GM20431 (cell line): ENCODE data around the gene ATG101.
"Not testable (repeated sequence)": the region's sequence is repeated elsewhere in the genome, so short reads cannot be mapped to it uniquely, and the experiment has no call there.

ENCODE experiments used
- in situ Hi-C: fragments of 300-500 bp; cut with MseI, MboI; formaldehyde crosslinking; loops from one replicate; pipeline ENCODE4 v1.15.0; 2020; ENCODE audit warnings: low sequenced_read_pairs; ENCODE audit not compliant: unreplicated experiment

Gene ATG101

DNA sequence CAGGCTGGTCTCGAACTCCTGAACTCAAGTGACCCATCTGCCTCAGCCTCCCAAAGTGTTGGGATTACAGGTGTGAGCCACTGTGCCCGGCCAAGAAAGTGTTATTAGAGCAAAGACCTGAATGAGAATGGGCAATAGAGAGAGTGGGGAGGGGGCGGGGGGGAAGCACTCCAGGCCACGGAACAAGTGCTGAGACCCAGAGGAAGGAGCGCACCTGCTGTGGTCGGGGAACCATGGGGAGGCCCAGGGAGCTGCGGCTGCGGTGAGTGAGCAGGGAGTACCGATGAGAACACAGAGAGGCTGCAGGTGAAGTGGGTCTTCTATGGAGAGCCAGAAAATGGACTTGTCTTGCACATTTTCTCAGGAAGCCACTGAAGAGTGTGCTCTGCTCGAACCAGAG is 20.5 kb downstream of the ATG101 start:
- in situ Hi-C loops, result no loop called here

DNA sequence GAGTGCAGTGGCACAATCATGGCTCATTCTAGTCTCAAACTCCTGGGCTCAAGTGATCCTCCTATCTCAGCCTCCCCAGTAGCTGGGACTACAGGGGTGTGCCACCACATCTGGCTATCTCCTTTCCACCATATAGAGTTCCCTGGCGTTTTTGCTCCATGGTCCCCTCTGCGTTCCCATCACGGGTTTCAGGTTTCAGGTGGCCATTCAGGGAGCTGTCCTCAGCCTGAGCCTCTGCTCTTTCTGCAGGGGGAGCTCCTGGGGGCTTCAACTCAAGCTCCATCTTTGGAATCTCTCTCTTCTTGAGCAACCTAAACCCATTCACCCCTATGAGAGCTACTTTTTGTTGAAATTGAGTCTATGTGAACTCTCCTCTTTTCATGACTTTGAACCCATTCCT is 21.3 kb downstream of the ATG101 start:
- in situ Hi-C loops, result no loop called here

DNA sequence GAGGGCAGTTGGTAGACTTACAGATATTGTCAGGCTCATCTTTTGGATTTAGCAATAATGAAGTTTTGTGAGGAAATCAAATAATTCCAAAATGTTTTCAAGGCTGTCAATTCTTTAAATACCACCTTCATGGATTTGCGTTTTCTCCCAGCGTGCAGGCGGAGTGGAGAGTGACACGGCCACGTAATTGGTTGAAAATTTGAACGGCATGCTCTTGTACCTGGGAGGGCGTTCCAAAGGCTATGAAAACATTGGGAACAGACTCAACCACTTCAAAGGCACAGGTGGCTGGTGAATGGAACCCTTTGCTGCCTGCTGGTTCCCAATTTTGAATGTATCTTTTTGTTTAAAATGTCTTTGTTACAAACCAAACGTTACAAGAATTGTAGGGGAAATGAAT is 22.1 kb downstream of the ATG101 start:
- in situ Hi-C loops, result no loop called here

DNA sequence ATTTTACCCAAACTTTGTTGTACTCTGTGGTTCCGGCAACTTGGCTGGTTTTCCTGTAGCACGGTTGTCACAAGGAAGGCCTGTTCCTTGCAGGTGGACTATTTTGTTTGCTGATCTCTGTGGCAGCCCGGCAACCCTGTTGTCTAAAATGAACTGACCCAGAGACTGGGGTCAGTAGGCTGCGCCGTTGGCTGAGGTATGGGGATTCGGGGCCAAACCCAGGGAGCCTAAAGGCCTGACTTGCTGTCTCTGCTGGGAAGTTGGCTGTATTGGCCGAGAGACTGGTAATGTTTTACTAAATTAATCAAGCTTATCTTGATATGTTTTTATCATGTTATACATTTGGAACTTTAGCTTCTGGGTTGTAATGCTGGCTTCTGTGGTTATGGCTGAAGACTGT is 23.6 kb downstream of the ATG101 start:
- in situ Hi-C loops, result no loop called here

DNA sequence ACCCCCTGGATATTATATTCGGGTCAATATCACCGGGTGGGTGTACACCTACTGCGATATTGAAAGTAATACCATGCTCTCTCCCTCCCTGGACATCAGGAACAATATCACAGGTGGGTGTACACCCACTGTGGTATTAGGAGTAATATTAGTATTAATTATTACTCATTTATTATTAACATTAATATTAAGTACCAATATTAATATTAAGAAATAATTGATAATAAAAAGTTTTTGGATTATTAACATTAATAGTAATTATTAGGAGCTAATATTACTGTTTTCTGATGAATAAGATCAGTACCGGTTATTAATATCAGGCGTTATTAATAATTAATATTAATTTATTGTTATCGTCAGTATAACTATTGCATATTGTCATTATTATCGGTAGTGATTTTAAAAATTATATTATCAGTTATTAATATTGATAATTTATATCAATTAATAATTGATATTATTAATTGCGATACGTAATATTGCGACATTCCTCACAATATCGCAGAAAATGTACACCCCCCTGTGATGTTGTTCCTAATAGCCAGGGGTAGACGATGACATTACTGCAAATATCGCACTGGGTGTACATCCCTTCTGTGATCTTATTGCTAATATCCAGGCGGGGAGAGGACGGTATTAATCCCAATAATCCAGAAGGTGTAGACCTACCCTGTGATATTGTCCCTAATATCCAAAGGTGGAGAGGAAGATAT is 26.7 kb downstream of the ATG101 start:
- in situ Hi-C loops, result no loop called here

DNA sequence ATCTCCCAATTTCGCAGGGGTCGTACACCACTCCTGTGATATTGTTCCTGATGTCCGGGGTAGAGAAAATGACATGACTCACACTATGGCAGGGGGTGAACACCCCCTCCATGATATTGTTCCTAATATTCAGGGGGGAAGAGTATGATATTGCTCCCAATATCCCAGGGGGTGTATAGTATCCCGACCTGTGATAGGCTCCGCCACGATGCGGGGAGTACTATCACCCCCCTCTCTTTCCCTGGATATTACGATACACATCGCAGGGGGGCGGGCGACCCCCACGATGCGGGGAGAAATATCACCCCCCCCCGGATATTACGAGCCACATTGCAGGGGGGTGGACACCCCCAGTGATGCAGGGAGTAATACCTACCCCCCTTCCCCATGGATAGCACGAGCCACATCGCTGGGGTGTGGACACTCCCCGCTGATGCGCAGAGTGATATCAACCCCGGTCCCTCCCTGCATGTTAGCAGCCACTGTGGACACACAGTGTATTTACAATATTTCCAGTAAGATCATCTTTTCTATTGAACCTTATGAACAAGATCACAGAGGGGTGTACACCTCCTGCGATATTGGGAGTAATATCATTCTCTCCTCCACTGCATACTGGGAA is 27.4 kb downstream of the ATG101 start:
- in situ Hi-C loops, result no loop called here

DNA sequence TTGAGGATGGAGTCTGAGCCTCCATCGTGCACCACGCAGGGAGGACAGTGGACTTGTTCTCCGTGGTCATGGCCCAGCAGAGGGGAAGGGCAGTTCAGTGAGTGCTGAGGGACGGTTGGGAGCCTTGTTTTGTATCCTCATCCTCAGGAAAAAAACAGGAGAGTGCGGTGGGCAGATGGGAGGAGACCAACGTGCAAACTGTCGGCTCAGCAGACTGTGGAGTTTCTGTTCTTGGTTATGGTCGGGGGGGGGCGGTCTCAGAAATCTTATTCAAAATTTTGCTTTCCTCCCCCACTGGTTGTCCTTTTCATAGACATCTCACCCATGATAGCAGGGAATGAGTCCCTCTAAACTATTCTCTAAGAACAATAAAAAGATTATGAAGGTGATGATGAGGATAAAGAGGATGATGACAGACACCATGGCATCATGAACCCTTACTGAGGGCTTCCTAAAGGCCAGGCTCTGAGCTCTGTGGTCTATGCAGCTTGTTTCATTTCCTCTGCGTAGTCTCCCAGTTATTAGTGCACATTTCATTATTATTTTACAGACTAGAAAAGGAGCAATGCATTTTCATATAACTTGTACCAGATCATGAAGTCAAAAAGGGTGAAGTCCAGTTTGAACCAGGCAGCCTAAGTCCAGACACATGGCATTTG is 34.8 kb downstream of the ATG101 start:
- in situ Hi-C loops, result not testable (repeated sequence)

DNA sequence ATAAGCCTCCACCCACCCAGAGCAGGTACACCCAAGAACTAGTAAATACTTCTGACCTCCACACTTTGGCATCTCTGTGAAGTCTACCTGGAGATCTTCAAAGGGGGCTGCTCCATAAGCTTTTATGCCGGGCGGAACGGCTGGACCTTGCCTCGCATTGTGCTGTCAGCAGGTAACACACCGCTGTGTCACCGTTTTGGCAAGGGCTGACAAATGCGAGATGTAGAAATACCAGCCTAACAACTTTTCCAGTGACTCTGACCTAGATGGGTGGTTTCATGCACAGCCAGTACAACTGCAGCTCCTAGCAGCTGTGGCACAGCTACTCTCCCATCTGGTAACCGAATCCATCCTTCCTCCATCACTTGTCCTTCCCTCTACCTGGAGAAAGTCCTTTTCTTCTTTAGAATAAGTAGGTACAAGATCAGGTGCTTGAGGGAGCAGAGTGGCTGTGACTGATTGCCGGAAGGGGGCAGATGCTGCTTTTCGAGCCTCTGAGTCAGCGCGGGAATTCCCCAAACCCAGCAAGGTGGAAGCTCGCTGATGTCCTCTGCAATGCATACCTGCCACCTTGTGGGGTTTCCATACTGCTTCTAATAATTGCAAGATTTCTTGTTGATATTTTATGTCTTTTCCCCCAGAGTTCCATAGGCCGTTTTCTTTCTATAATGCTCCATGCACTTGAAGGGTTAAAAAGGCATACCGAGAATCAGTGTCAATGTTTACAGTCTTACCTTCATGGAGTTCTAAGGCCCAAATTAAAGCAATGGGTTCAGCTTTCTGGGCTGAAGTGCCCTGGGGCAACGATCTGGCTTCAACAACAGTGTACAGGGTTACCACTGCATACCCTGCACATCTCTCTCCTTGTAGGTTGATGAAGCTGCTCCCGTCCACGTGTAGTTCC is 46.7 kb downstream of the ATG101 start:
- in situ Hi-C loops, result not testable (repeated sequence)

DNA sequence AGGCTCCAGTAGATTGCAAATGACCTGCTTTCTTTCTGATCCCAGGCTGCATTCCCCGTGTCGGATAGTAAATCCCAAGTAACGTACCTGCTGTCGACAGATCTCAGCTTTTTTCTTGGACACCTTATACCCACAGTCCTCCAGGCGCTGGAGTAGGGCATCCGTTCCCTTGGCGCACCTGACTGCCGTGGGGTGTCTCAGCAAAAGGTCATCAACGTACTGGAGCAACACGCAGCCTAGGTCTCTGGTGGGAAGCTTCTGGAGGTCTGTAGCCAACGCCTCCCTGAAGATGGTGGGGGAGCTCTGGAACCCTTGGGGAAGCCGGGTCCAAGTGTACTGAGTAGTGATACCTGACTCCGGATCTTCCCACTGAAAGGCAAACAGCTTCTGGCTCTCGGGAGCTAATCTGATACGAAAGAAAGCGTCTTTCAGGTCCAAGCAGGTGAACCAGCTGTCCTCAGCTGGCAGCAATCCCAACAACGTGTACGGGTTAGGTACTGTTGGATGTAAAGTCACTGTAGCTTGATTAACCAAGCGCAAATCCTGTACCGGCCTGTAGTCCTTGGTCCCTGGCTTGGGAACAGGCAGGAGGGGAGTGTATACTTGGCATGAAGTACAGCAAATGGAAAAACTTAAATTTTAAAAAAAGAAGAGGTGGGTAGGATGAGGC is 48.2 kb downstream of the ATG101 start:
- in situ Hi-C loops, result not testable (repeated sequence)

DNA sequence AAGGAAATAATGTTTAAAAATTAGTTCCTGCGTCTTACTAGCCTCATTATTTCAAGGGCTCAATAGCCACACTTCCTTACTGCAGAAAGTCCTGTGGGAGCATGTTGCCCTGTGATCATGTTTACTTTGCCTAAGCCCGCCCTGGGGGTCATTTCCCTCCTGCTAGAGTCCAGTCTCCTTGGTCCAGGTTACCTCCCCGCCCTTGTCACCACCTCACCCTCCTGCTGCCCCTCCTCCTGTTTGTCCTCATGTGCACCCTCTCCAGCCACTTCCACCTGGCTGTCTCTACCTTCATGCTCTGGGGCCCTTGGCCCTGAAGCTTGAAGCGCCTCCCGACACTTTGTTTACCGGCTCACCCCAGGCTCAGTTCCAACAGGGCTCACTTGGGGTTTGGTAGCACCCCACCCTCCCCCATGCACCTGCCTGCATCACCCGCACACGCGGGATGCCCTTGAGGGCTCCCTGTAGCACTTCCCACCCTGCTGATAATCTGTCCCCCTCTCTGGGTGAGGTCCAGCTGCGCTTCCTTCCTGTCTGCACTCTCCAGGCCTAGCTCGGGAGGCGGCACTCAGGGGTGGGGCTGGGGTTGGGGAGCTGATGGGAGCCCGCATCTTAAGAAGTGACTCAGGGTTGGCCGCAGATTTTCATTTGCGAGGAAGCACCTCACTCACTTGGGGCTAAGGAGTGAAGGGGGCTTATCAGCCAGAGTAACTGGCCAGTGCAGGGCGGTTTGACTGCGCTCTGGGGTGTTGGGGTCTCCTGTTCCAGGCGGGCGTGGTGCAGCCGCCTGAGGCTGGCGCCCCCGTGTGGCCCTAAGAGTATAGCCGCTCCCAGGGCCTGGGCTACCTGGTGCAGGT is 49.8 kb downstream of the ATG101 start:
- in situ Hi-C loops, result no loop called here

DNA sequence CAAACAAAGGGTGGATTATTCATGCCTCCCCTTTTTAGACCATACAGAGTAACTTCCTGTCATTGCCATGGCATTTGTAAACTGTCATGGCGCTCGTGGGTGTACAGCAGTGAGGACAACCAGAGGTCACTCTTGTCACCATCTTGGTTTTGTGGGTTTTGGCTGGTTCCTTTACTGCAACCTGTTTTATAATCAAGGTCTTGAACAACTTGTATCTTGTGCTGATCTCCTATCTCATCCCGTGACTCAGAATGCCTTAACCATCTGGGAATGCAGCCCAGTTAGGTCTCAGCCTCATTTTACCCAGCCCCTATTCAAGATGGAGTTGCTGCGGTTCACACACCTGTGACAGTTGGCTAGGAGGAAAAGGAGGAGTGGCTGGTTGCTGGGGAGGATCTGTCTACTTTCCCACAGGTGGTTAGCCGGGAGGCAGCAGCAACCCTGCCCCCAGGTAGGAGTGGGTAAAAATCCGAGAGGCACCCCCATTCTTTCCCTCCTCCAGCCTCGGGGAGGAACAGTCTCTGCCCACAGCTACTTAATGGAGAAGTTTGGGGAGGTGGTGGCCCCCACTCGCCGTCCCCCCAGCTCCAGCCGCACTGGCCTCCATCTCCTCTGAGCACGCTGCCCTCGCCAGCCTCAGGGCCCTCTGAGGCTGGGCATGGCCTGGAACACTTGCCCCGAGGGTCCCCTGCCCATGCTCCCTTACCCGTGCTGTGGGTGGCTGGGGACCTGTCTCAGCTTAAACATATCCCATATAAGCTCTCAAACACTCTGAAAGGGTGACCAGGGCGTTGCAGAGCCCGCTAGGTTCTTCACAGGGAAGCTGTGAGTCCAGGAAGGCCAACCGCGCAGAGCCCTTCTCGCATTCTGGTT is 51.4 kb downstream of the ATG101 start:
- in situ Hi-C loops, result no loop called here

DNA sequence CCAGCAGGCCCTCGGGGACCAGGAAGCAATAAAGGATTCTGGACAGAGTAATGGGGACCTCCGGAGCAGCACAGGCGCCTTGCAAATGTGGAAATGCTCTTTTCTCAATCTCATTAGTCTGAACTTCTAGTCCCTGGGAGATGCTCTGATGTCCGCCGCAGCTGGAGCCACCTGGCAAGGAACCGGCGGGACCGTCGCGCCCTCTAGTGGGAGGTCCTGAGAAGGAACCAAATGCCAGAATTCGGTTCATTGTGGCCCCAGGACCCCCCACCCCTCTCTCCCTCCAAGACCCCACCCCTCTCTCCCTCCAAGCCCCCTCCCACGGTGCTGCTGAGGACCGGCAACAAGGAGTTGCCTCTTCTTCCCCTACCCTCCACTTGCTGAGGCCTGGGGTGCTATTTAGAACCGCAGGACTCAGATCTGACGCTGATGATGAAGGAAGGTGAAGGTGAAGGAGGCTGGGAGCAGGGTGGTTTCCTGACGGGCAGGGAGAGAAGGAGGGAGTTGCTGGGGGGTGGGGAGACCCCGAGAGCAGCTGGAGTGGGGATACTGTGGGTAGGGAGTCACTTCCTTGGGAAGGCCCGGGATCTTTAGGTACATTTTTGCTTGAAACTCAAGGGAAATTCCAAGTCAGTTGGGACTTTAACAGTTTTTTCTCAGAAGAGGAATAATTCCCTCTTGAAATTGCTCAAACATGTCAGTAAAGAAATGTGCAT is 52.2 kb downstream of the ATG101 start:
- in situ Hi-C loops, result no loop called here

DNA sequence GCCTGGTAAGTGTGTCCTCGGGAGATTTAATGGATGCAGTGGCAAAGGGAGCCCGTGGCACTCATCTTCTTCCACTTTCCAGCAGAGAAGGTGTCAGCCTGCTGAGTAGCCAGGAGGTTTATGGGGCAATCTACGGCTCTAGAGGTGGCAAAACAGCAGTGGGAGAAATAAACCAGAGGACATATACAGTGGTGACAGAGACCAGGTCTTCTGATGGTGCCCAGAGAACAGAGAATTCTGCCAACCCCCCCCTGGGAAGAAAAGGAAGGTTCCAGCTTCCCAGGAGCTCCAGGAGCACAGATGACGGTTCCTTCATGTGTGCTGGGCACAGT is 52.7 kb downstream of the ATG101 start:
- in situ Hi-C loops, result no loop called here

DNA sequence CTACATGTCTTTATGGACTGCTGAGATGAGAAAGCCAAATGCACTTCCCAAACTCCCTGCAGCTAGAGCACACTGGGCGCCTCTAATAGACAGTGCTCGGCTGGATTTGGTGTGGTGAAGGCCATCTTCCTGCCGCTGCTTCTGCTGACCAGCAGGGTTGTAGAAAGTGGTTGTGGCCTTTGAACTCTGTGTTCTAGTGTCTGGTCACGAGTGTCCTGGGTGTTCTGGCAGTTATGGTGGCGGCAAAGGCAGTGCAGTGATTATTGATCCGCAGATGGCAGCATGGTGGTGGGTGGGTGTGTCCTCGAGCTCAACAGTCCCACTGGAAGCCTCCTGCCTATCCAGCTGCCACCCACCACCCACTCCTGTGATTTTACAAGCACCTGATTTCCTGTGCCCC is 53.1 kb downstream of the ATG101 start:
- in situ Hi-C loops, result no loop called here

DNA sequence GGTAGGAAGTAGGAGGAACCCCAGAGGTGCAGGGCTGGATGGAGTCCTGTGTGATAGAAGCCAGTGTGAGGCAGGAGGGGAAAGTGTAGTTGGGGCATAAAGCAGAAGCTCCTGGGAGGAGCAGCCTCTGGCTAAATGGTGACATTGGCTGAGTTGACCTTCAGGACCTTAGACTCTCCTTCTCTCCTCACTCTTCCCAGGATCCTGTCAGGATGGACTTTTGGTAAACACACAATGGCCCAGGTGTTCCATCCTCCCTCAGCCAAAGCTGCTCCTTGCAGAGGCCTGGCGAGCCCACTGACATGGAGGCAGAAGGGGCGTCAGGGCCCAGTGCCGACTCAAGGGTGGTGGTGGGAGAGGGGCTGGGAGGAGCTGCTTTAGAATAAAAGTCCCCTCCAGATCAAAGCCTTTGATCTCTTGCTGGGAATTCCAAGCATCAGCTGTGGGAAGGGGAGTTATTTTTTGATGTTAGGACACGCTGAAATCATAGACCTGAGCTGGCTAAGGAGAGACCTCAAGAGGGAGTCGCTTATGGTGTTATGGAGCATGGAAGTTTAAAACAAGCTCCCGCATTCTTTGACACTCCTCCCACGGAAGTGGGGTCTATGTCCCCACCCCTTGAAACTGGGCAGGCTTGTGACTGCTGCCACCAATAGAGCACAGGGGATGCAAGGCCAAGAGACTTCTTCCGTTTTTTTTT is 53.9 kb downstream of the ATG101 start:
- in situ Hi-C loops, result no loop called here

DNA sequence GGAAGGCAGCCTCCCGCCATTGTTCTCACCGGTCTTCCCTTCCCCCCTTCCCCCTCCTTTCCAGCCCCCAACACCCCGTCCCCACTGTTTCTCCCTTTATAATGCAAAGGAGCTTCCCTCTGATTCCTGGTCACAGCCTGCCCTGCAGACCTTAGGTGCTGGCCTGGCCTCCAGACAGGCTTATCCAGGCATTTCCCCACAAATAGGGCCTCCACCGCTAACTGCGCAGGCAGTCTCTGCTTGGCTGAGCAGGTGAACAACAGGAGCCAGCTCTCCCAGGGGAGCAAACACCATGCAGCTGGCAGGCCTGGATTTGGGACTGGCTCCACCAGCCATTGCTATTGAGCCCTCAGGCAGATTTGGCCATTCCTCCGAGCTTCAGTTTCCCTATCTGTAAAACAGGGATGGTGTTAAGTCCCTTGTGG is 55.7 kb downstream of the ATG101 start:
- in situ Hi-C loops, result no loop called here

DNA sequence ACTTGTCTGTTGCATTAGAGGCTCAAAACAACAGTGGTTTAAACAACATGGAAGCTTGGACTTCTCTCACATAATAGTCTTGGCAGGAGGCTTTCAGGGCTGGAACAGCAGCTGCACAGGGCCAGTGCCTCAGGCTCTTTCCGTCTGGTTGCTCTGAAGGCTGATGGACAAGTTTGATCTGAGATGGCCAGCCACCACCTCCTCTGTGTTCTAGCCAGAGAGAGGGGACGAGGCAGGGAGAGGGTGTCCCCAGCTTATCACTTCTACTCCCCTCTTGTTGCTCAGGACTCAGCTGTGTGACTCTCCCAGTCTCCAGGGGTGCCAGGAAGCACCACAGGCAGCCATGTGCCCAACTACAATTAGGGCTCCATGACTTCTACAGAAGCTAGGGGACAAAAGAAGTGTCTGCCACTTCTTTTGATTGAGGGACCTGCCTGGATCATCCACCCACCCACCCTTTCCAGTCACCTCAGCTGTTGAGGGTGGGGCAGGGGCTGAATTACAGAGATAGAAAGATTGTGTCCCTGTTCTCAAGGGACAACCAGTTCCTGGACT is 56.3 kb downstream of the ATG101 start:
- in situ Hi-C loops, result no loop called here
